BE2C (cell line): ENCODE data around the gene NDST4.

Experiments
- DNase-seq: peaks from one replicate; pipeline ENCODE4 v3.0.0-alpha.2; 2020
- H3K27me3 ChIP-seq: fragments of 250-450 bp; sonication (Bioruptor Pico); 2 replicates; pipeline ENCODE4 v1.5.1; 2020; ENCODE audit warnings: mild to moderate bottlenecking
- H3K36me3 ChIP-seq: fragments of 250-450 bp; sonication (Bioruptor Pico); 2 replicates; pipeline ENCODE4 v1.5.1; 2020; ENCODE audit warnings: mild to moderate bottlenecking
- H3K4me1 ChIP-seq: fragments of 250-450 bp; sonication (Bioruptor Pico); 2 replicates; pipeline ENCODE4 v1.5.1; 2020
- H3K4me3 ChIP-seq: 2 replicates; pipeline ENCODE4 v1.5.1; 2011; ENCODE audit warnings: low read depth, low read length
- H3K9me3 ChIP-seq: fragments of 250-450 bp; sonication (Bioruptor Pico); 2 replicates; pipeline ENCODE4 v1.5.1; 2020
- TF ChIP-seq, protein P1 (sequence below): IDR thresholded peaks from 2 replicates; pipeline ENCODE4 v1.5.1; 2012; ENCODE audit warnings: mild to moderate bottlenecking, low read depth, low read length

NDST4 gene

GRCh38 chr4:114927881-114928280 is 185.5 kb downstream of the NDST4 start:
- TF ChIP-seq, protein P1, sequence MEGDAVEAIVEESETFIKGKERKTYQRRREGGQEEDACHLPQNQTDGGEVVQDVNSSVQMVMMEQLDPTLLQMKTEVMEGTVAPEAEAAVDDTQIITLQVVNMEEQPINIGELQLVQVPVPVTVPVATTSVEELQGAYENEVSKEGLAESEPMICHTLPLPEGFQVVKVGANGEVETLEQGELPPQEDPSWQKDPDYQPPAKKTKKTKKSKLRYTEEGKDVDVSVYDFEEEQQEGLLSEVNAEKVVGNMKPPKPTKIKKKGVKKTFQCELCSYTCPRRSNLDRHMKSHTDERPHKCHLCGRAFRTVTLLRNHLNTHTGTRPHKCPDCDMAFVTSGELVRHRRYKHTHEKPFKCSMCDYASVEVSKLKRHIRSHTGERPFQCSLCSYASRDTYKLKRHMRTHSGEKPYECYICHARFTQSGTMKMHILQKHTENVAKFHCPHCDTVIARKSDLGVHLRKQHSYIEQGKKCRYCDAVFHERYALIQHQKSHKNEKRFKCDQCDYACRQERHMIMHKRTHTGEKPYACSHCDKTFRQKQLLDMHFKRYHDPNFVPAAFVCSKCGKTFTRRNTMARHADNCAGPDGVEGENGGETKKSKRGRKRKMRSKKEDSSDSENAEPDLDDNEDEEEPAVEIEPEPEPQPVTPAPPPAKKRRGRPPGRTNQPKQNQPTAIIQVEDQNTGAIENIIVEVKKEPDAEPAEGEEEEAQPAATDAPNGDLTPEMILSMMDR: no peak
- H3K4me1 ChIP-seq: no peaks in the 10 kb centered on the region
- H3K4me3 ChIP-seq: no peak overlapping the region
- H3K36me3 ChIP-seq: no peaks in the 10 kb centered on the region
- H3K9me3 ChIP-seq: no peaks in the 10 kb centered on the region
- no peaks in the 10 kb centered on the region for H3K27me3 ChIP-seq
- no peak for DNase-seq

DNA sequence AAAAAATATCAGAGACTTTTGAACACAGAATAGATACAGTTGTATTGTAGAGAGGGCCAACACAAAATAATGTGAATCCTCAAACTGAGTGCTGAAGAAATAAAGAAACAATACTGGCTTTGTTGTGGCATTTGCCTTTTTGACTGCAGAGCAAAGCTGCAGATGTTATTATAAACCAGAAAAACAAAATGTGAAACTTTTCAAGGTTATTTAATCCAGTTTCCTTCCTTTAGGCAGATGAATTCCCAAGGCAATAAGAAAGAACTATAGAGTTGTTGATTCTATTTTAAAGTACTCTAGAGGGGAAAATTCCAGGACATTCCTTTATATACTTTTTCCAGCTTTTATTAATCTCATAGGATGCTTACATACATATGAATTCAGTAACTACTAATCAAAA is 186.8 kb downstream of the NDST4 start:
- Histone ChIP-seq H3K27me3 (no peaks in the 10 kb centered on the region), H3K4me3 (no peak overlapping the region), H3K36me3 (no peaks in the 10 kb centered on the region), H3K4me1 (no peaks in the 10 kb centered on the region), H3K9me3 (no peaks in the 10 kb centered on the region)
- DNase-seq: no peak
- TF ChIP-seq, protein P1: no peak

DNA sequence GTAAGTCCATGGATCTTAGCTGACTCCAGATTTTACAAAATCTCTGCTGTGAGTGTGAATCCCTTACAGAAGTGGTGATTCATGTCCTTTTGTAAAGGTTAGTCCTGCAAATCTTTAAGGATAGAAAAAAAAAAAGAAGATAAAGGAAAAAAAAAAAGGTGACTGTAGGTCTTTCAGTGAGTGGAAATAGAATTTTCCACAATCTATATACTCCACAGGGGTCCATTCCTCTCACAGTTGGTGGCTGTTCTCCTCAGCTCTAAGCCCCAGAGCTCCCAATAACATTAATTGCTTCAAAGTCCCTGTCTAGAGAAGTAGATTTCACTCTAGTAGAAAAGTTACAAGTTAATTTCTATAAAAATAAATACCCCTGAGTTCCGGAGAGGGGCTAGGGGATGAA is 189.1 kb downstream of the NDST4 start:
- Histone ChIP-seq H3K27me3 (no peaks in the 10 kb centered on the region), H3K4me1 (no peaks in the 10 kb centered on the region), H3K36me3 (no peaks in the 10 kb centered on the region), H3K4me3 (no peak overlapping the region), H3K9me3 (no peaks in the 10 kb centered on the region)
- TF ChIP-seq, protein P1: no peak
- DNase-seq: no peak

- no peak overlapping the region for H3K4me3 ChIP-seq
- TF ChIP-seq, protein P1: no peak
- H3K4me1 ChIP-seq: no peaks in the 10 kb centered on the region
- no peak for DNase-seq
- H3K36me3 ChIP-seq: no peaks in the 10 kb centered on the region
- no peaks in the 10 kb centered on the region for H3K27me3 ChIP-seq
- H3K9me3 ChIP-seq: no peaks in the 10 kb centered on the region
Measured at GRCh38 chr4:114922592-114922933, 190.9 kb downstream of the NDST4 start.

DNA sequence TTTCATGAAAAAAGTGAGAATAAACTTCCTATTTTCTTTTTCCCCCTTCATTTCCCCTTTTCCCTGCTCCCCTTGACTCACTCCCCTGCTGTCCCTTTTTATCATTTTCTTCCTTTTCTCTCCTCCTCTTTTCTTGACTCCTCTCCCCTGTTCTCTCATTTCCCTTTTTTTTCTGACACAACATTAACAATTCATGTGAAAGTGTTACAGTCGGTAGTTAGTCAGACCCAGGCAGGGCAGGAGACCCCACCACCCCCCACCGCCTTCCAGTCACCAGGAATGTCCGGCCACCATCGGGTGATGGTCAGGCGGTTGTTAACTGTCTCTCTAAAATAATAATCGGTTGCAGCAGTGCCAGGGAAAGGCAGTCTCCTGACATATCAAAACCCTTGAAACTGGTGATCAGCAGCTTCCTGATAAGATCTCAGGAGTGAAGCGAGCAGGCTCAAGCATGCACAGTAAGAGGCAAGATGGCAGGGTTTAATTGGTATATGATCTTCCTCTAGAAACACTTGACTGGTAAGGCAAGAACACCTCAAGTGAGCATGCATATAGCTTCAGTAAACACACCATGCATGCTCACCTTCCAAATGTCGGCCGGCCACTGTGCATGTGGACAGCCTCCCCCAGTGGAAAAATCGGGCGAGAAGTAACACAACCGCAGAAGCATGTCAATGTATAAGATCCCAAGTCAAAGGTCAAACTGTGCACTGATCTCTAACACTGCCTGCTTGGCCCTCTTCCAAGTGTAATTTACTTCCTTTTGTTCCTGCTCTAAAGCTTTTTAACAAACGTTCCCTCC is 191.4 kb downstream of the NDST4 start:
- H3K4me3 ChIP-seq: no peak overlapping the region
- H3K36me3 ChIP-seq: no peaks in the 10 kb centered on the region
- H3K9me3 ChIP-seq: no peaks in the 10 kb centered on the region
- DNase-seq: no peak
- no peaks in the 10 kb centered on the region for H3K27me3 ChIP-seq
- H3K4me1 ChIP-seq: no peaks in the 10 kb centered on the region
- TF ChIP-seq, protein P1: no peak

GRCh38 chr4:114921191-114921590 is 192.2 kb downstream of the NDST4 start:
- H3K4me3 ChIP-seq: no peak overlapping the region
- H3K9me3 ChIP-seq: no peaks in the 10 kb centered on the region
- TF ChIP-seq, protein P1: no peak
- no peaks in the 10 kb centered on the region for H3K4me1 ChIP-seq
- H3K27me3 ChIP-seq: no peaks in the 10 kb centered on the region
- H3K36me3 ChIP-seq: no peaks in the 10 kb centered on the region
- DNase-seq: no peak
